Parathyroid adenoma (tissue), 2 donors: ENCODE measurements around the gene FSTL3.

ENCODE experiments used
- H2AFZ ChIP-seq: fragments of 300-600 bp; sonication (generic); one replicate; pipeline ENCODE4 v1.7.0; 2017; ENCODE audit warnings: antibody characterized with exemption, mild to moderate bottlenecking
- H3K27ac ChIP-seq: fragments of 300-600 bp; sonication (generic); one replicate; pipeline ENCODE4 v1.7.0; 2017
- H3K27me3 ChIP-seq: fragments of 300-600 bp; sonication (generic); one replicate; pipeline ENCODE4 v1.7.0; 2017; ENCODE audit warnings: low read length; ENCODE audit not compliant: control insufficient read depth, insufficient read depth
- H3K36me3 ChIP-seq: fragments of 300-600 bp; sonication (generic); one replicate; pipeline ENCODE4 v1.7.0; 2017; ENCODE audit warnings: low read length; ENCODE audit not compliant: control insufficient read depth, insufficient read depth
- H3K4me1 ChIP-seq: fragments of 300-600 bp; sonication (generic); one replicate; pipeline ENCODE4 v1.7.0; 2017; ENCODE audit warnings: control low read depth
- H3K4me2 ChIP-seq: fragments of 300-600 bp; sonication (generic); one replicate; pipeline ENCODE4 v1.7.0; 2017; ENCODE audit warnings: low read length
- H3K4me3 ChIP-seq: fragments of 300-600 bp; sonication (generic); one replicate; pipeline ENCODE4 v1.7.0; 2017; ENCODE audit warnings: low read depth, low read length
- H3K79me2 ChIP-seq: fragments of 300-600 bp; sonication (generic); one replicate; pipeline ENCODE4 v1.7.0; 2017; ENCODE audit warnings: control low read depth
- H3K9ac ChIP-seq: fragments of 300-600 bp; sonication (generic); one replicate; pipeline ENCODE4 v1.7.0; 2017; ENCODE audit warnings: mild to moderate bottlenecking
- H3K9me3 ChIP-seq: fragments of 300-600 bp; sonication (generic); one replicate; pipeline ENCODE4 v1.7.0; 2017; ENCODE audit warnings: low read length; ENCODE audit not compliant: control insufficient read depth
- TF ChIP-seq, protein P1 (sequence below): fragments of 300-600 bp; sonication (generic); IDR thresholded peaks from one replicate; pipeline ENCODE4 v1.7.0; 2017; ENCODE audit warnings: antibody characterized with exemption, mild to moderate bottlenecking
- donor health status: primary hyperparathyroidism.

FSTL3 gene

DNA sequence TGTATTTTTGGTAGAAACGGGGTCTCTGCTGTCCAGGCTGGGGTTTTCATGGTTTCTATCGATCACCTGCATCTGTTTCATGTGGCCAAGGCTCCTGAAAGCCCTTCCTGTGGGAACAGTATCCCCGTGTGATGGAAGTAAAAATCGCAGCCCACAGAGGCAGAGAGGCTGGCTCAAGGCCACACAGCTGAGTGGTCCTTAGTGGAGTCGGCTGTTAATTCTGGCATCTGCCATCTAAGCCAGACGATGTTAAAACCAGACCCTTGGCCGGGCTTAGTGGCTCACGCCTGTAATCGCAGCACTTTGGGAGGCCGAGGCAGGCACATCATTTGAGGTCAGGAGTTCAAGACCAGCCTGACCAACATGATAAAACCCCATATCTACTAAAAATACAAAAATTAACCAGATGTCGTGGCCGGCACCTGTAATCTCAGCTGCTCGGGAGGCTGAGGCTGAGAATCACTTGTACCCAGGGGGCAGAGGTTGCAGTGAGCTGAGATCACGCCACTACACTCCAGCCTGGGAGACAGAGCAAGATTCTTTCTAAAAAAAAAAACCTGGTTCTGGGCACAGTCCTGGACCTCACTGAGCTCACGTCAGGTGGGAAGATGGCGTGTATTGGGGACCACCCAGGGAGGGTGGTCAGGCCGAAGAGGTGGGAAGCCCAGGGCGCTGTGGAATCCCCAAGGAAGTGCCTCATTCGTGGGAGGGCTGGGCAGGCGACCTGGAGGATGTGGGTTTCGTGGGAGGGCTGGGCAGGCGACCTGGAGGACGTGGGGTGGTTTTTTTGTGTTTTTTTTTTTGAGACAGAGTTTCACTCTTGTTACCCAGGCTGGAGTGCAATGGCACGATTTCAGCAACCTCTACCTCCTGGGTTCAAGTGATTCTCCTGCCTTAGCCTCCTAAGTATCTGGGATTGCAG is 56.2 kb downstream of the FSTL3 start:
- TF ChIP-seq, protein P1, sequence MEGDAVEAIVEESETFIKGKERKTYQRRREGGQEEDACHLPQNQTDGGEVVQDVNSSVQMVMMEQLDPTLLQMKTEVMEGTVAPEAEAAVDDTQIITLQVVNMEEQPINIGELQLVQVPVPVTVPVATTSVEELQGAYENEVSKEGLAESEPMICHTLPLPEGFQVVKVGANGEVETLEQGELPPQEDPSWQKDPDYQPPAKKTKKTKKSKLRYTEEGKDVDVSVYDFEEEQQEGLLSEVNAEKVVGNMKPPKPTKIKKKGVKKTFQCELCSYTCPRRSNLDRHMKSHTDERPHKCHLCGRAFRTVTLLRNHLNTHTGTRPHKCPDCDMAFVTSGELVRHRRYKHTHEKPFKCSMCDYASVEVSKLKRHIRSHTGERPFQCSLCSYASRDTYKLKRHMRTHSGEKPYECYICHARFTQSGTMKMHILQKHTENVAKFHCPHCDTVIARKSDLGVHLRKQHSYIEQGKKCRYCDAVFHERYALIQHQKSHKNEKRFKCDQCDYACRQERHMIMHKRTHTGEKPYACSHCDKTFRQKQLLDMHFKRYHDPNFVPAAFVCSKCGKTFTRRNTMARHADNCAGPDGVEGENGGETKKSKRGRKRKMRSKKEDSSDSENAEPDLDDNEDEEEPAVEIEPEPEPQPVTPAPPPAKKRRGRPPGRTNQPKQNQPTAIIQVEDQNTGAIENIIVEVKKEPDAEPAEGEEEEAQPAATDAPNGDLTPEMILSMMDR, result no peak

More for the DNA sequence above, 56.2 kb downstream of the FSTL3 start:
- Histone ChIP-seq H3K4me3 (no peak overlapping the region), H3K4me2 (no peak overlapping the region), H3K27ac (no peak overlapping the region), H3K36me3 (no peaks in the 10 kb centered on the region), H3K9me3 (no peaks in the 10 kb centered on the region), H3K9ac (no peak overlapping the region), H3K27me3 (no peaks in the 10 kb centered on the region), H3K4me1 (no peaks in the 10 kb centered on the region), H3K79me2 (no peaks in the 10 kb centered on the region), H2AFZ (no peak overlapping the region)
